Lung (tissue), 12 donors: Measurements from ENCODE around the gene GIGYF2. TPM values are rescaled to one million over a fixed set of nuclear protein-coding genes. Genes with fewer than 3 reads are reported as not detected.
A peak's percentile ranks its signal among the peaks of the same experiment; 100 is the strongest.

ENCODE experiments used
- ATAC-seq: fragments of 200-7000 bp; cut with Tn5 transposase; one replicate; pipeline ENCODE4 v1.9.1; 2020; ENCODE audit warnings: moderate number of reproducible peaks; ENCODE audit not compliant: insufficient read depth, low FRiP score
- DNase-seq, 3 donors: peaks; one replicate each; pipeline ENCODE4 v3.0.0-alpha.2; 2013 to 2017
- H3K27ac ChIP-seq, 2 donors: one replicate each; pipeline ENCODE4 v1.5.1; 2013; ENCODE audit warnings: mild to moderate bottlenecking in 2 of 2, moderate library complexity in 2 of 2, control low read depth in 1 of 2, inconsistent platforms in 1 of 2, low read depth in 1 of 2, low read length in 1 of 2
- H3K27me3 ChIP-seq, 3 donors: one replicate each; pipeline ENCODE4 v1.5.1; 2013; ENCODE audit warnings: low read length in 2 of 3; ENCODE audit not compliant: control insufficient read depth in 3 of 3, insufficient read depth in 3 of 3
- H3K36me3 ChIP-seq, 4 donors: one replicate each; pipeline ENCODE4 v1.5.1; 2013; ENCODE audit warnings: low read length in 4 of 4, mild to moderate bottlenecking in 1 of 4, moderate library complexity in 1 of 4; ENCODE audit not compliant: control insufficient read depth in 4 of 4, insufficient read depth in 4 of 4
- H3K4me1 ChIP-seq, 5 donors: one replicate each; pipeline ENCODE4 v1.5.1; 2013; ENCODE audit warnings: low read length in 5 of 5, mild to moderate bottlenecking in 2 of 5, moderate library complexity in 1 of 5; ENCODE audit not compliant: control insufficient read depth in 5 of 5, insufficient read depth in 5 of 5
- H3K4me3 ChIP-seq: one replicate; pipeline ENCODE4 v1.5.1; 2013; ENCODE audit warnings: mild to moderate bottlenecking, control low read depth, moderate library complexity
- H3K9ac ChIP-seq, 2 donors: one replicate each; pipeline ENCODE4 v1.5.1; 2013; ENCODE audit warnings: low read length in 2 of 2, control low read depth in 1 of 2; ENCODE audit not compliant: insufficient read depth in 1 of 2
- H3K9me3 ChIP-seq, 4 donors: one replicate each; pipeline ENCODE4 v1.5.1; 2013; ENCODE audit warnings: low read length in 3 of 4, mild to moderate bottlenecking in 1 of 4, moderate library complexity in 1 of 4; ENCODE audit not compliant: control insufficient read depth in 4 of 4, insufficient read depth in 3 of 4
- WGBS, 2 donors: extraction: QIAGEN DNeasy Blood & Tissue Kit; methylation state at CpG; one replicate each; pipeline ENCODE4 v1.1.7; 2013; 5-methylcytosine and 5-hydroxymethylcytosine counted together
- polyA plus RNA-seq, 2 donors: library from polyadenylated mRNA; stranded (reverse); fragments of 200-250 nt; gene quantifications; one replicate each; pipeline ENCODE4 v1.2.1, GENCODE V29; 2013
- total RNA-seq, 2 donors: library from RNA; depleted of rRNA in 1 of 2; stranded (reverse); fragments of >200 nt in 1 of 2; gene quantifications; one replicate each; pipeline ENCODE4 v1.2.1, GENCODE V29; 2014 to 2021
- TF ChIP-seq, protein P1 (sequence below): IDR thresholded peaks from 2 replicates; pipeline ENCODE4 v1.5.1; 2012; ENCODE audit warnings: mild to moderate bottlenecking; ENCODE audit errors: control extremely low read depth, extremely low read depth
- donor health status: control.
- donor health status: control.
- donor health status: Bipolar disorder and iron deficiency.
- donor health status: healthy.
- donor health status: DM: yes; HTN: yes; CAD: no.

The GIGYF2 gene
- total and polyA plus RNA-seq, 4 donors, result 15.9 to 145 (median 37.3) TPM

DNA sequence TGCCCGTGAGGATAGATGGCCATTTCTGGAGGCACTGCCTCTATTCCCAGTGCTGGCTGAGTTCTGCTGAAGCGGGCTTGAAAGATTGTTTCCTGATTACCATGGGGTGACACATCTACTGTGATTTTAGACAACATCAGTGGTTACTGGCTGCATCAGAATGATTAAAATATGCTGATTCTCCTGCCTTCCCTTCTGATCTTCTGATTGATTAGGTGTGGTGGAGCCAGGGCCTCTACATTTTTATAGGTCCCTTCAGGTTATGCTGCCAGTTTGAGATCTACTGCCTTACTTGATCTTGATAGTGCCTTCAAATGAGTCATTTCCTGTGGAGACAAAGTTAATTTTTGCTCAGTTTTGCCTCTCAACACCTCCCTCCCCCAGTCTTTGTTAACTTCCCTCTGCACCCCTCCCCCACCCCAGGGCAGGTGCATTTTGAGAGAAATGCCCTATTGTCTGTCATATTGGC lies 141.3 kb downstream of the GIGYF2 start:
- H3K36me3 ChIP-seq, result peaks cover 12 to 29% (median 20%) of the 10 kb centered on the region in 4 donors
- WGBS, 2 donors, result 35 to 48% methylated on average over 2 of the region's 2 CpGs
- DNase-seq, result peak in 1 of 3 donors; percentile 25

DNA sequence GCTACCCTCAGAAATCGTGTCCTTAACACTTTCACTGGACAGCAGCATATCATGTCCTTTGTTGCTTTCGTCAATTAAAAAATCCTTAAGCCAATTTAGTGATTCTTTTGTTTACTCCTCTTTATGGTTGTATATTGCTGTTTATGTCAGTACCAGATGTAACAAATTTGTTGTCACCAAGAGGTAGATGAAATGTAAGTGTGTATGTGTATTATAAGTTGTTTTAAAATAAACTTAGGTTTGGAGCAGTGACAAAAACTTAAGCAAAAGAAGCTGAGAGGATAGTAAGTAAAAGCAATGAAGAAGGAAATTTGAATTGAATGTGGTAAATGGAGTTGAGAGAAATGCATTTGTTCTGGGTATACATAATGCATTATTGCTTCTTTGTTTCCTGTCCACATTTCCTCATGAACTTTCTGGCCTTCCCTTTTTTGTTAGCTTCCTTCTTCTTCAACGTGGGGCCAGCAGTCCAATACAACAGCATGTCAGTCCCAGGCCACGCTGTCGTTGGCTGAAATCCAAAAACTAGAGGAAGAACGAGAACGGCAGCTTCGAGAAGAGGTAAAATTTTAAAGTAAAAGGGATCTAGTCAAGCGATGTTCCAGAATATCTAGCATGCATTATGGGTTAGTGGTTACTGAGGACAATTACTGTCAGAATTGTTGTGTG lies 142.4 kb downstream of the GIGYF2 start:
- Histone ChIP-seq H3K4me1 (peaks cover 2 to 24% (median 17%) of the 10 kb centered on the region in 5 donors), H3K4me3 (no peak overlapping the region), H3K27me3 (no peaks in the 10 kb centered on the region), H3K9me3 (no peaks in the 10 kb centered on the region), H3K36me3 (peaks cover 3 to 27% (median 19%) of the 10 kb centered on the region in 4 donors), H3K27ac (no peak overlapping the region), H3K9ac (peak overlapping the region in 1 of 2 donors; percentile 38)
- ATAC-seq (peak; percentile 58), DNase-seq (peak; percentile 44 to 75 (median 75))
- 23 to 26% methylated on average over 9 of the region's 9 CpGs for WGBS, 2 donors
- TF ChIP-seq, protein P1, sequence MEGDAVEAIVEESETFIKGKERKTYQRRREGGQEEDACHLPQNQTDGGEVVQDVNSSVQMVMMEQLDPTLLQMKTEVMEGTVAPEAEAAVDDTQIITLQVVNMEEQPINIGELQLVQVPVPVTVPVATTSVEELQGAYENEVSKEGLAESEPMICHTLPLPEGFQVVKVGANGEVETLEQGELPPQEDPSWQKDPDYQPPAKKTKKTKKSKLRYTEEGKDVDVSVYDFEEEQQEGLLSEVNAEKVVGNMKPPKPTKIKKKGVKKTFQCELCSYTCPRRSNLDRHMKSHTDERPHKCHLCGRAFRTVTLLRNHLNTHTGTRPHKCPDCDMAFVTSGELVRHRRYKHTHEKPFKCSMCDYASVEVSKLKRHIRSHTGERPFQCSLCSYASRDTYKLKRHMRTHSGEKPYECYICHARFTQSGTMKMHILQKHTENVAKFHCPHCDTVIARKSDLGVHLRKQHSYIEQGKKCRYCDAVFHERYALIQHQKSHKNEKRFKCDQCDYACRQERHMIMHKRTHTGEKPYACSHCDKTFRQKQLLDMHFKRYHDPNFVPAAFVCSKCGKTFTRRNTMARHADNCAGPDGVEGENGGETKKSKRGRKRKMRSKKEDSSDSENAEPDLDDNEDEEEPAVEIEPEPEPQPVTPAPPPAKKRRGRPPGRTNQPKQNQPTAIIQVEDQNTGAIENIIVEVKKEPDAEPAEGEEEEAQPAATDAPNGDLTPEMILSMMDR, result no peak

More for the DNA sequence above, 141.3 kb downstream of the GIGYF2 start:
- ATAC-seq, result peak; percentile 41
- H3K9me3 ChIP-seq, result no peaks in the 10 kb centered on the region
- H3K27ac ChIP-seq, result peak overlapping the region in 1 of 2 donors; percentile 36
- H3K4me3 ChIP-seq, result no peak overlapping the region
- TF ChIP-seq, protein P1, result no peak
- no peaks in the 10 kb centered on the region for H3K27me3 ChIP-seq
- H3K9ac ChIP-seq, result peak overlapping the region in 1 of 2 donors; percentile 11
- peaks cover 2 to 24% (median 17%) of the 10 kb centered on the region in 5 donors for H3K4me1 ChIP-seq

DNA sequence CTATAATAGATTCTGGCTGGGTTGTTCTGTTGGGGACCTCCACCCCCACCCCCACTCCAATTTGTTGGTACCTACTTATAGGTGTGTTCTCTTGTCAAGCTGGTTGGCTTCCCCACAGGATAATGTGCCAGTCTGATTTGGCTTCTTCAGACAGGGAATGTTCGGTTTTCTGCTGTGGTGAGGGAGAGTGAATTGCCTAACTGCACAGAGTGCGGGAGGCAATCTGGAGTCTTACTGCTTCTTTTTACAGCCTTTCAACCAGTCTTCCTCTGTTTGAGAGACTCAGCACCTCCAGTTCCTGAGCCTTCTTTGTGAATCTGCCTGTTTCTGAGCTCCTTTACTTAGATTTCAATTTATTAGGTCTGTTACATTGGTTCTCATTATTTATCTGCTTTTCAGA lies 145.6 kb downstream of the GIGYF2 start:
- no peak for DNase-seq
- ATAC-seq, result no peak
- Histone ChIP-seq H3K36me3 (peaks cover 20 to 43% (median 26%) of the 10 kb centered on the region in 4 donors), H3K27me3 (no peaks in the 10 kb centered on the region), H3K4me3 (no peak overlapping the region), H3K4me1 (peaks cover 0 to 23% (median 12%) of the 10 kb centered on the region in 5 donors), H3K9ac (no peak overlapping the region), H3K9me3 (no peaks in the 10 kb centered on the region), H3K27ac (no peak overlapping the region)
- TF ChIP-seq, protein P1, result no peak
- 40 to 64% methylated on average over 2 of the region's 2 CpGs for WGBS, 2 donors
